Astrocyte (in vitro differentiated cells and primary cell): Measurements from ENCODE around the gene ITK.

Experiments used
- EZH2 ChIP-seq: IDR thresholded peaks from 2 replicates; pipeline ENCODE4 v1.6.1; 2012; ENCODE audit warnings: mild to moderate bottlenecking, low read length, inconsistent platforms; ENCODE audit not compliant: insufficient read depth
- TF ChIP-seq, protein P1 (sequence below): IDR thresholded peaks from 2 replicates; pipeline ENCODE4 v1.5.1; 2011; ENCODE audit warnings: low read depth, mild to moderate bottlenecking, inconsistent platforms, low read length, moderate library complexity; ENCODE audit not compliant: insufficient read depth

DNA sequence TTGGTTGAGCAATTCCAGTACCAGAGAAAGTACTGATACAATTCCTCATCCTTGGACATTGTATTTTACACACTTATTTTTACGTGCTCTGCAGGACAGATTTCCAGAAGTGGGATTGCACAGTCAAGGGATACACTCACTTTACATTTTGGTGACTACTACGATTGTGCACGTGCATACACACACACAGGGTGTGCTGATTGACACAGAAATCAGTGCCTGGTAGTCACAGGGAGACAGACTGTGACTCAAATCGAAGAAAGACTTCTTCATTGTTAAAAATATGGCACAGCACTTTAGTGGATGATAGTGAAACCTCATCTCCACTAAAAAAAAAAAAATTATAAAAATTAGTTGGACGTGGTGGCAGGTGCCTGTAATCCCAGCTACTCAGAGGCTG, 16.1 kb upstream of the ITK start:
- TF ChIP-seq, protein P1, sequence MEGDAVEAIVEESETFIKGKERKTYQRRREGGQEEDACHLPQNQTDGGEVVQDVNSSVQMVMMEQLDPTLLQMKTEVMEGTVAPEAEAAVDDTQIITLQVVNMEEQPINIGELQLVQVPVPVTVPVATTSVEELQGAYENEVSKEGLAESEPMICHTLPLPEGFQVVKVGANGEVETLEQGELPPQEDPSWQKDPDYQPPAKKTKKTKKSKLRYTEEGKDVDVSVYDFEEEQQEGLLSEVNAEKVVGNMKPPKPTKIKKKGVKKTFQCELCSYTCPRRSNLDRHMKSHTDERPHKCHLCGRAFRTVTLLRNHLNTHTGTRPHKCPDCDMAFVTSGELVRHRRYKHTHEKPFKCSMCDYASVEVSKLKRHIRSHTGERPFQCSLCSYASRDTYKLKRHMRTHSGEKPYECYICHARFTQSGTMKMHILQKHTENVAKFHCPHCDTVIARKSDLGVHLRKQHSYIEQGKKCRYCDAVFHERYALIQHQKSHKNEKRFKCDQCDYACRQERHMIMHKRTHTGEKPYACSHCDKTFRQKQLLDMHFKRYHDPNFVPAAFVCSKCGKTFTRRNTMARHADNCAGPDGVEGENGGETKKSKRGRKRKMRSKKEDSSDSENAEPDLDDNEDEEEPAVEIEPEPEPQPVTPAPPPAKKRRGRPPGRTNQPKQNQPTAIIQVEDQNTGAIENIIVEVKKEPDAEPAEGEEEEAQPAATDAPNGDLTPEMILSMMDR = no peak
- no peak for TF ChIP-seq EZH2
